Testis (tissue), 2 donors: ENCODE results near the gene SACS.

Source experiments
- CTCF ChIP-seq, 3 experiments: fragments of 450-650 bp in 2 of 3; fragments of 200-600 bp in 1 of 3; sonication (generic) in 1 of 3; IDR thresholded peaks; one replicate each; pipeline ENCODE4 v1.5.1; 2016 to 2019; ENCODE audit warnings: antibody characterized with exemption in 3 of 3, mild to moderate bottlenecking in 2 of 3, moderate library complexity in 1 of 3
- POLR2A ChIP-seq: fragments of 450-650 bp; IDR thresholded peaks from one replicate; pipeline ENCODE4 v1.6.1; 2017; ENCODE audit warnings: antibody characterized with exemption, mild to moderate bottlenecking, moderate library complexity

- TF ChIP-seq CTCF (IDR thresholded peaks at IDR 0.05) (no peak), POLR2A (no peak)
Measured at GRCh38 chr13:23433171-23434153, at the start of gene SACS.
